ENCODE results near the gene RAPGEF3.

The RAPGEF3 gene

GRCh38 chr12:47776471-47777143 is 17.9 kb upstream of the RAPGEF3 start:
- H3K4me3 ChIP-seq (ENCODE audit: control insufficient read depth, low read depth, low read length), result no peak overlapping the region
- peak; percentile 33 for DNase-seq (ENCODE audit: low read depth)
- no peak for TF ChIP-seq CTCF (IDR thresholded peaks at IDR 0.05; ENCODE audit: control insufficient read depth, insufficient read depth, low read depth, low read length, missing control alignments)

DNA sequence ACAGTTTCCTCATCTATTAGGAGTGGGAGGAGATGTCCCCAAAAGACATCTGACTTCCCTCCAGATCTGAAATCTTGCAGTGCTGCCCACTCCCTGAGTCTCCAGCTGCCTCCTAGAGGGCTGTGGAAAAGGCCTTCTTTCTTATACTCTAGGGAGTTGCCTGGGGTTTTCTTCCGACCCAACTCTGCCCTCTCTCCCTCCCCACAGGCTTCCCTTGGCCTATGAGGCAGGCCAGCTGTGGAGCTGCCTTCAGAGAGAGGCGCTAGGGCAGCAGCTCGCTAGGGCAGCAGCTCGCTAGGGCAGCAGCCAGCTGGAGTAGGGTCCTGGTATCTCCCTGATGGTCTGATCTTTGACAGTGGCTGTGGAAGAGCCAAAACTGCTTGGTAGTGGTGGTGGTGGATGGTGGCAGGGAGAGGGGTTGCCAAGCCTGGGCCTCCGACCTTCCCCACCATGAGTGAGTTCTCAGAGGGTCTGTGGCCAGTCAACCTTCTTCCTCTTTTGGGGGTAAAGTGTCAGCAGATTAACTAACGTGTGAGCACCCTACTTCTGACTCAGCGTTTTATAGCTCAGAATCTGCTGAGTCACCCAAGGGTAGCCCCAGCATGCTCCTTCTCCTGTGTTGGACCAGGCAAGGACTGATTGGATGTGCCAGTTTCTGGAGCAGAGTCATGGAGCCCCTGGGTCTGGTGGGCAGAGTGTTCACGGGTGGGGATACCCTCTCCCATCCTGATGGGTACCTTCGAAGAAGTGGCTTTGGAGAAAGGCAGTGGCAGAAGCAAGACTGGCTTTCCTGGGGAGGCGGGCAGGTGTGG is 16.6 kb upstream of the RAPGEF3 start:
- H3K4me3 ChIP-seq (ENCODE audit: control insufficient read depth, low read depth, low read length), result no peak overlapping the region
- no peak for DNase-seq (ENCODE audit: low read depth)
- no peak for TF ChIP-seq CTCF (IDR thresholded peaks at IDR 0.05; ENCODE audit: control insufficient read depth, insufficient read depth, low read depth, low read length, missing control alignments)

GRCh38 chr12:47774663-47775062 is 16.0 kb upstream of the RAPGEF3 start:
- no peak for TF ChIP-seq CTCF (IDR thresholded peaks at IDR 0.05; ENCODE audit: control insufficient read depth, insufficient read depth, low read depth, low read length, missing control alignments)
- H3K4me3 ChIP-seq (ENCODE audit: control insufficient read depth, low read depth, low read length), result no peak overlapping the region
- DNase-seq (ENCODE audit: low read depth), result no peak

DNA sequence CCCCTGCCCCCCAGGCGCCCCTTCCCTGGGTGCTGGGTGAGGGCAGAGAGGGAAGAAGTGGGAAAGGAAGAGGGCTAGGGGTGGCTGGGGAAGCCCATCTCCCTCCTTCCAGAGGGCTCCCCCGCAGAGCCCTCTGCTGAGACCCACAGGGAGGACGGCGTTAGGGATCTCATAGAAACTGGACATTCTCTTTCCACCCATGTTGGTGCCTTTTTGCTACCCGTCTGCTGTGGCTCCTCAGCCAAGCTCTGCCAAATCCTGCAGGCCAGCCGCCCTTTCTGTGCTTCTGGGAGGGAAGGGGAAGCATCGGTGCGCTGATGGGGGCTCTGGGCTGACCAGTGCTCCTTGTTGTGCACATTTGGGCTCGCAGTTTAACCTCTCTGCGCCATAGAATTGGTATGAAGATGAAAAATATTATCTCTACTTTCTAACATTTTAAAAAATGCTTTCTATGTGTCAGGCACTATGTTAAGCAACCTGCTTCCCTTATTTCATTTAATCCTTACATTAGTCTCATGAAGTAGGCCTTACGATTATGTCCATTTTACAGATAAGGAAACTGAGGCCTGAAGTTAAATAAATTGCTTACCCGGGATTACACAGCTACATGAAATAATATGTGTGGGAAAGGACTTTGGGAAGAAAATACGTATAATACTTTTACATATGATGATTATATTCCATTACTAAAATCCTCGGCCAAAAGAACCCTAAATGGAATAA is 15.3 kb upstream of the RAPGEF3 start:
- no peak for DNase-seq (ENCODE audit: low read depth)
- TF ChIP-seq CTCF (IDR thresholded peaks at IDR 0.05; ENCODE audit: control insufficient read depth, insufficient read depth, low read depth, low read length, missing control alignments), result no peak
- peak overlapping the region; percentile 71 for H3K4me3 ChIP-seq (ENCODE audit: control insufficient read depth, low read depth, low read length)

- TF ChIP-seq CTCF (IDR thresholded peaks at IDR 0.05; ENCODE audit: control insufficient read depth, insufficient read depth, low read depth, low read length, missing control alignments), result peak; percentile 20
- H3K4me3 ChIP-seq (ENCODE audit: control insufficient read depth, low read depth, low read length), result peak within 1 kb of the TSS; percentile 71
- no peak for DNase-seq (ENCODE audit: low read depth)
These were observed 14.6 kb upstream of the RAPGEF3 start, which contains the start of gene SLC48A1 for GRCh38 chr12:47773062-47773857. Gene SLC48A1, plus strand, starts transcription at chr12:47773238. Its CDS starts 67 bp downstream, at chr12:47773305.

- TF ChIP-seq CTCF (IDR thresholded peaks at IDR 0.05; ENCODE audit: control insufficient read depth, insufficient read depth, low read depth, low read length, missing control alignments), result no peak
- no peak for DNase-seq (ENCODE audit: low read depth)
- peak overlapping the region; percentile 71 for H3K4me3 ChIP-seq (ENCODE audit: control insufficient read depth, low read depth, low read length)
These were observed 14.0 kb upstream of the RAPGEF3 start for GRCh38 chr12:47772738-47773061.
